GM23338 (cell line): ENCODE data around the gene GOLGA8R.
"Not testable (repeated sequence)": the region's sequence is repeated elsewhere in the genome, so short reads cannot be mapped to it uniquely, and the experiment has no call there.

Experiments
- CREB1 ChIP-seq: fragments of 250-450 bp; sonication (Bioruptor Pico); IDR thresholded peaks from 2 replicates; pipeline ENCODE4 v1.5.0; 2020; ENCODE audit warnings: low read depth, mild to moderate bottlenecking, moderate library complexity
- CTCF ChIP-seq, 2 experiments: fragments of 200-600 bp in 1 of 2; sonication (generic) in 1 of 2; conservative IDR thresholded peaks; 2 replicates each; pipeline versions ENCODE4 v1.5.1 to v1.6.1; 2016 to 2017; ENCODE audit warnings: antibody characterized with exemption in 2 of 2, low read depth in 2 of 2, mild to moderate bottlenecking in 2 of 2, moderate library complexity in 1 of 2
- ETS1 ChIP-seq: IDR thresholded peaks from 2 replicates; pipeline ENCODE4 v1.6.1; 2016; ENCODE audit warnings: antibody characterized with exemption
- EZH2 ChIP-seq: fragments of 200-600 bp; sonication (generic); IDR thresholded peaks from one replicate; pipeline ENCODE4 v1.8.0; 2017; ENCODE audit warnings: antibody characterized with exemption, mild to moderate bottlenecking, low read depth; ENCODE audit not compliant: unreplicated experiment
- EZH2phosphoT487 ChIP-seq: fragments of 200-600 bp; sonication (generic); IDR thresholded peaks from one replicate; pipeline ENCODE4 v1.8.1; 2018; ENCODE audit warnings: antibody characterized with exemption; ENCODE audit not compliant: unreplicated experiment
- JUNB ChIP-seq: IDR thresholded peaks from one replicate; pipeline ENCODE4 v1.6.1; 2016; ENCODE audit warnings: antibody characterized with exemption; ENCODE audit not compliant: unreplicated experiment
- POLR2AphosphoS5 ChIP-seq: IDR thresholded peaks from 2 replicates; pipeline ENCODE4 v1.6.1; 2016; ENCODE audit warnings: antibody characterized with exemption, low read depth
- REST ChIP-seq: IDR thresholded peaks from one replicate; pipeline ENCODE4 v1.6.1; 2018; ENCODE audit warnings: antibody characterized with exemption; ENCODE audit not compliant: unreplicated experiment
- STAT1 ChIP-seq: IDR thresholded peaks from one replicate; pipeline ENCODE4 v1.6.1; 2016; ENCODE audit warnings: antibody characterized with exemption; ENCODE audit not compliant: unreplicated experiment
- ZNF114 ChIP-seq: fragments of 250-450 bp; sonication (Bioruptor Pico); IDR thresholded peaks from 2 replicates; pipeline ENCODE4 v1.5.0; 2020; ENCODE audit warnings: mild to moderate bottlenecking, moderate library complexity
- ZNF331 ChIP-seq: fragments of 250-450 bp; sonication (Bioruptor Pico); IDR thresholded peaks from 2 replicates; pipeline ENCODE4 v1.5.0; 2020; ENCODE audit warnings: low read depth, mild to moderate bottlenecking, moderate library complexity
- ZNF462 ChIP-seq: fragments of 250-450 bp; sonication (Bioruptor Pico); IDR thresholded peaks from 2 replicates; pipeline ENCODE4 v1.5.0; 2020; ENCODE audit warnings: mild to moderate bottlenecking, moderate library complexity

- TF ChIP-seq CTCF (conservative IDR thresholded peaks at IDR 0.05; ENCODE audit: low read depth in 2 of 2); EZH2; POLR2AphosphoS5; EZH2phosphoT487; REST; CREB1 (CRISPR knock-in tag); JUNB; ETS1; ZNF331; ZNF114 (CRISPR knock-in tag); STAT1; ZNF462 (CRISPR knock-in tag): not testable (repeated sequence)
Observed at GRCh38 chr15:30398988-30399387, 15.1 kb downstream of the GOLGA8R start.
